Measurements from ENCODE around the gene NID2. TPM values are rescaled to one million over a fixed set of nuclear protein-coding genes. Genes with fewer than 3 reads are reported as not detected.

NID2 gene
- total and polyA plus RNA-seq, 3 donors from 2014 or later = 5.3 to 10.6 (median 8.1) TPM

DNA sequence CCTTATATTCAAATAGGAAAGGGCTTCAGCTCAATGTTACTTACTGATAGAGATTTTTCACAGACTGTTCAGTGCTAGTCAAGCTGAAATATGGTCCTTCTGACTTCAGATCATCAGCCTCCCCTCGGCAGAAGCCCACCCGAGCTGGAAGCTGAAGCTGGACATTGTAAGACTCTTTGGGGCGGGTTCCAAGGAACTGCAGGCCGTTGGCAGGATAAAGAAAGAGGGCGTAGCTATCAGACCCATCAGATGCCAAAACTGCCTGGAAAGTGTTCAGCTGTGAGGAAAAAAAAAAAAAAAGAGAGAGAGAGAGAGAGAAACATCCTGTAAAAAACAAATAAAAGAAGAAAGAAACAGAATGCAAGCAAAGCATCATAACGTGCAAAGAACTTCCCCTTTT lies 8.8 kb downstream of the NID2 start:
- 50 to 62% methylated on average over 6 of the region's 6 CpGs for WGBS, 2 donors
- no peak for DNase-seq
- TF ChIP-seq, protein P1, sequence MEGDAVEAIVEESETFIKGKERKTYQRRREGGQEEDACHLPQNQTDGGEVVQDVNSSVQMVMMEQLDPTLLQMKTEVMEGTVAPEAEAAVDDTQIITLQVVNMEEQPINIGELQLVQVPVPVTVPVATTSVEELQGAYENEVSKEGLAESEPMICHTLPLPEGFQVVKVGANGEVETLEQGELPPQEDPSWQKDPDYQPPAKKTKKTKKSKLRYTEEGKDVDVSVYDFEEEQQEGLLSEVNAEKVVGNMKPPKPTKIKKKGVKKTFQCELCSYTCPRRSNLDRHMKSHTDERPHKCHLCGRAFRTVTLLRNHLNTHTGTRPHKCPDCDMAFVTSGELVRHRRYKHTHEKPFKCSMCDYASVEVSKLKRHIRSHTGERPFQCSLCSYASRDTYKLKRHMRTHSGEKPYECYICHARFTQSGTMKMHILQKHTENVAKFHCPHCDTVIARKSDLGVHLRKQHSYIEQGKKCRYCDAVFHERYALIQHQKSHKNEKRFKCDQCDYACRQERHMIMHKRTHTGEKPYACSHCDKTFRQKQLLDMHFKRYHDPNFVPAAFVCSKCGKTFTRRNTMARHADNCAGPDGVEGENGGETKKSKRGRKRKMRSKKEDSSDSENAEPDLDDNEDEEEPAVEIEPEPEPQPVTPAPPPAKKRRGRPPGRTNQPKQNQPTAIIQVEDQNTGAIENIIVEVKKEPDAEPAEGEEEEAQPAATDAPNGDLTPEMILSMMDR (IDR thresholded peaks at IDR 0.05) = no peak
- TF ChIP-seq POLR2A (IDR thresholded peaks at IDR 0.05) = no peak
- intact Hi-C loops (cut with DNase I; ENCODE audit: low total_unique reads) = no loop called here
- no peak overlapping the region for H3K27ac ChIP-seq
- no peaks in the 10 kb centered on the region for H3K4me1 ChIP-seq
- H3K36me3 ChIP-seq (ENCODE audit: low read depth, missing control alignments) = no peaks in the 10 kb centered on the region
- no peaks in the 10 kb centered on the region for H3K27me3 ChIP-seq
- H3K4me3 ChIP-seq = no peak overlapping the region
- no peaks in the 10 kb centered on the region for H3K9me3 ChIP-seq

DNA sequence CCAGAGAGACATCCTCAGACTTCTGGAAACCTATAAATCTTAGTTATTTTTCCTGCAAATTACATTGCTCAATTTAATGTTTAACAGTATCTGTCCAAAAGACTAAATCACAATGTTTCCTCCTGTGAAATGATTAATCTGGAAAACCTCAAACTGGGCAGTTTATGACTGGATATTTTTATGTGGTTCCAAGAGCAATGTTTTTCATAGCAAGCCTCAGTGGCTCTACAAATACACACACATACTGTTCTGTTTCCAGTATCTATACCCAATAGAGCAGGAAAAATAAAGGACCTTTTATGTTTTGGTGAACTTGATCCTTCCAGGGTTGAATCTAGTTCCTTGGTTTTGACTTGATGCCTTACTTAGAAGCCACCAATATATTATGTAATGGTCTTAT lies 9.2 kb downstream of the NID2 start:
- no peak overlapping the region for H3K27ac ChIP-seq
- TF ChIP-seq, protein P1 (IDR thresholded peaks at IDR 0.05) = no peak
- TF ChIP-seq POLR2A (IDR thresholded peaks at IDR 0.05) = no peak
- H3K4me3 ChIP-seq = no peak overlapping the region
- H3K9me3 ChIP-seq = no peaks in the 10 kb centered on the region
- H3K36me3 ChIP-seq (ENCODE audit: low read depth, missing control alignments) = no peaks in the 10 kb centered on the region
- intact Hi-C loops (cut with DNase I; ENCODE audit: low total_unique reads) = no loop called here
- H3K27me3 ChIP-seq = no peaks in the 10 kb centered on the region
- no peak for DNase-seq
- no peaks in the 10 kb centered on the region for H3K4me1 ChIP-seq

DNA sequence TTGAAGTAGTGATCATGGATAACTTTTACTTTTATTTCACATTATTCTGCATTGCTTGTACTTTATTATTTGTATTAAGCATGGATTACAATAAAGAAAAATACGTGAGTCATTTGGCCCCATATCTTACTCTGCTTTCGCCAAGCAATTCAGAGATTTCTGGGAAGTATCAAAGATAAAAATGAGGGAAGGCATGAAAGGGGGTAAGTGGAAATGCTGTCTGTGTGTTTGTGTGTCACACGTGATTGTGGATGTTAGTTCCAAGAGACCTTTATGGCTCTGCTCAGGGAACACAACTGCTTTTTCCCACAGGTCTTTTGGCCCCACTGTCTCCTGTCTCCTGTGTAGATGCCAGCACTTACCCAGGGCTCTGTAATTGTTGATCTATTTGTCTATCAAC lies 10.5 kb downstream of the NID2 start:
- no peak overlapping the region for H3K27ac ChIP-seq
- H3K4me3 ChIP-seq = no peak overlapping the region
- TF ChIP-seq, protein P1 (IDR thresholded peaks at IDR 0.05) = no peak
- no peak for TF ChIP-seq POLR2A (IDR thresholded peaks at IDR 0.05)
- H3K4me1 ChIP-seq = no peaks in the 10 kb centered on the region
- no peaks in the 10 kb centered on the region for H3K9me3 ChIP-seq
- no peak for DNase-seq
- no peaks in the 10 kb centered on the region for H3K27me3 ChIP-seq
- intact Hi-C loops (cut with DNase I; ENCODE audit: low total_unique reads) = no loop called here
- no peaks in the 10 kb centered on the region for H3K36me3 ChIP-seq (ENCODE audit: low read depth, missing control alignments)
- 87 to 90% methylated on average over 3 of the region's 3 CpGs for WGBS, 2 donors

DNA sequence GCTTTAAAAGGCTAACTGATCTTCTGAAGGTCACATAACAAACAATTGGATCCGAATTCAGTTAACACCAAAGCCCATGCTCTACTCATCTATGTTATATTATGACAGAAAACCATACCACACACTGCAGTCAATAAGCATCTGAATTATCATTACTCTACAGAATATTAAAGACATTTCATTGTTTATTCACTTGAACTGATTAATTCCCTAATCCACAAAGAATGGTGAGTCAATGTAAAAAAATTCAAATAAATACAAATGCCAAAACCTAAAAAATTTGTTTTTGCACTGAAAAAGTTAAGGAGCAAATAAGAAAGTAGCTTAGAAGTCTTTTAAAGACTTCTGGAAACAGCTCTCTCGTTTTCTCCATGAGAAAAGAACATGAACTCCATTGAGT lies 13.7 kb downstream of the NID2 start:
- H3K4me1 ChIP-seq = peaks cover 11% of the 10 kb centered on the region
- no peak overlapping the region for H3K27ac ChIP-seq
- WGBS, 2 donors = 70 to 72% methylated on average over 2 of the region's 2 CpGs
- TF ChIP-seq, protein P1 (IDR thresholded peaks at IDR 0.05) = no peak
- TF ChIP-seq POLR2A (IDR thresholded peaks at IDR 0.05) = no peak
- intact Hi-C loops (cut with DNase I; ENCODE audit: low total_unique reads) = no loop called here
- H3K36me3 ChIP-seq (ENCODE audit: low read depth, missing control alignments) = no peaks in the 10 kb centered on the region
- H3K4me3 ChIP-seq = no peak overlapping the region
- no peak for DNase-seq
- H3K27me3 ChIP-seq = no peaks in the 10 kb centered on the region
- H3K9me3 ChIP-seq = no peaks in the 10 kb centered on the region

DNA sequence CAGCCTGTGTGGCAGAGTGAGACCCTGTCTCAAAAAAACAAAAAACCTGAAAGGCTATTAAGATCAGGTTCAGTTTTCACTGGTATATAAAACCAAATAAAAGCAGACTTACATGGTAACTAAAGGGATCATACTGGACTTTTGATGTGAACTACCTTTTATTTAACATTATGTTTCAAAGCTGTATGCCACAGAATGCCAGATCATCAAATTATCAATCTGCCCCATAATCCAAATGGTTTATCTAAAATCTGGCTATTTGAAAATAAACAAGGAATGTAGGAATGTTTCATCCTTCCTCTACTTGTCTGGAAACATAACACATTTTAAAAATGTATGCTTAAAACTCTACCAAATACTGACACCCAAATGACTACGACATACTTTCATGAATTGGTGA lies 14.2 kb downstream of the NID2 start:
- no peaks in the 10 kb centered on the region for H3K9me3 ChIP-seq
- peaks cover 11% of the 10 kb centered on the region for H3K4me1 ChIP-seq
- WGBS, 2 donors = 50 to 58% methylated on average over 1 of the region's 1 CpG
- TF ChIP-seq POLR2A (IDR thresholded peaks at IDR 0.05) = no peak
- TF ChIP-seq, protein P1 (IDR thresholded peaks at IDR 0.05) = no peak
- H3K4me3 ChIP-seq = no peak overlapping the region
- no peak for DNase-seq
- H3K36me3 ChIP-seq (ENCODE audit: low read depth, missing control alignments) = no peaks in the 10 kb centered on the region
- no peak overlapping the region for H3K27ac ChIP-seq
- intact Hi-C loops (cut with DNase I; ENCODE audit: low total_unique reads) = no loop called here
- H3K27me3 ChIP-seq = no peaks in the 10 kb centered on the region

All from testis (tissue), 3 donors.